ENCODE data around the gene VPS13C.

Gene VPS13C

DNA sequence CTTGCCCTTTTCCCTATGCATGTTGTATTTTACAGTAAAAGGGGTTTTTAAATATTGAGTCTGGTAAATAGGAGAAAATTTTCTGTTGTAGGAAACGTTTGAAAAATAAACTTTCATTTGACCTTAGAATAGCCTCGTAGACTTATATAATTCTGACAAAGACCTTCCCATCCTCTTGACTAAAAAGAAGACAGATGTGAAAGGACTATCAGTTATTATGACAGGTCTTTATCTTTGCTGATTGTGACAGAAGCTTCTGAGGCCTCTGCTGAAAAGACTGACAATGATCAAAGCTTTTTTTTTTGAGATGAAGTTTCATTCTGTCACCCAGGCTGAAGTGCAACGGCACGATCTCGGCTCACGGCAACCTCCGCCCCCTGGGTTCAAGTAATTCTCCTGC, 30.7 kb upstream of the VPS13C start:
- H3K27me3 ChIP-seq (ENCODE audit: insufficient read depth, low read length), result no peaks in the 10 kb centered on the region
- no peak overlapping the region for H3K27ac ChIP-seq (ENCODE audit: low read length)
- H3K9ac ChIP-seq (ENCODE audit: low read depth, low read length), result no peak overlapping the region
- H3K4me1 ChIP-seq (ENCODE audit: insufficient read depth, low read length), result no peaks in the 10 kb centered on the region
- no peaks in the 10 kb centered on the region for H3K36me3 ChIP-seq (ENCODE audit: insufficient read depth, low read depth, low read length)
- no peaks in the 10 kb centered on the region for H3K9me3 ChIP-seq (ENCODE audit: insufficient read depth, low read depth, low read length)
- H3K4me3 ChIP-seq (ENCODE audit: low read length), result no peak overlapping the region

DNA sequence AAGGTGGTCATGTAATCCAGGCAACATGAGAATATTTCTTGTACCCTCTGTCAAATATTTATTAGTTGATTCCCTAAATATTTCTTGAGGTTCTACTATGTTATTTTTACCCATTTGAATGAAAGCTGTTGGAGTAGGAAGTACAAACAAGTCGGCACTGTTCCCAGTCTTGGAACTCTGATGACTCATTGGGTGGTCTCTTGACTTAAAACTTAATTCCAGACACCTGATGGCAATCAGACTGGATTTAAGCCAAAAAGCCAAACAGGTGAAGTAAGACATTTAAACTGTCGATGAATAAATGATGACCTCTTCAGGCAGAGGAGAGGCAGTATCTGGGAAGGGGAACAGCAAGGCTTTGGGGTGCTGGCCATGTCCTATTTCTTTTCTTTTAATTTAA, 29.4 kb upstream of the VPS13C start:
- no peak overlapping the region for H3K27ac ChIP-seq (ENCODE audit: low read length)
- H3K27me3 ChIP-seq (ENCODE audit: insufficient read depth, low read length), result no peaks in the 10 kb centered on the region
- no peaks in the 10 kb centered on the region for H3K4me1 ChIP-seq (ENCODE audit: insufficient read depth, low read length)
- no peaks in the 10 kb centered on the region for H3K36me3 ChIP-seq (ENCODE audit: insufficient read depth, low read depth, low read length)
- no peak overlapping the region for H3K9ac ChIP-seq (ENCODE audit: low read depth, low read length)
- no peaks in the 10 kb centered on the region for H3K9me3 ChIP-seq (ENCODE audit: insufficient read depth, low read depth, low read length)
- no peak overlapping the region for H3K4me3 ChIP-seq (ENCODE audit: low read length)

GRCh38 chr15:62088353-62088693, 28.1 kb upstream of the VPS13C start:
- H3K9me3 ChIP-seq (ENCODE audit: insufficient read depth, low read depth, low read length), result no peaks in the 10 kb centered on the region
- no peaks in the 10 kb centered on the region for H3K4me1 ChIP-seq (ENCODE audit: insufficient read depth, low read length)

DNA sequence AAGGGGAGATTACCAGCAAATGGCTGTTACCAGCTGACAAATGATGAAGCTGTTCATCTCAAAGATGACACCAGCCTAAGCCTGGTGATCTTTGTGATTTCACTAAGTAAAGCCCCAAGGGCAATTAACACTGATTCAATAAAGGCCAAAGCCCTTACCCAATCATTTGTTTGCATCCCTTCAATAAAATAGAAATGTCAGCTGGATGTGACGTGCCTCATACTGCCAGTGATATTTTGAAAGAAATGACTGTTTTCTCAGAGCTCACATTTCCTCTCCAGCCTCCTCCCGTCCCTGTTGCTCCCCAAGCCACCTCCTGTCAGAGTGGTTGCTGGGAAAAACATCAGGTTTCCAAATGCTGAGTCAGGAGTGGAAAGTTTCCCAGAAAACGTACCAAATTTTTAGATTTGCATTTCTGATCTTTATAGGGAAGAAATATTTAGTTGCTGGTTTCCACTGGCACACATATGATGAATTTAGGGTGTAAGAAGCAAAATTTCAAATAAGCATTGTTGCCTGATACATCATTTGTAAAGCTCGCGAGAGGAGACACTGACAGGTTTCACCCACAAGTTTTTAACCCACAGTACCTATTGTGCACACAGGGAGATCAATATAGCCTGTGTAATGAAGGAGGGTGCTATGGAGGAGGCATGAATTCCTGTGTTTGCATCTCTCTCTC, 27.6 kb upstream of the VPS13C start:
- Histone ChIP-seq H3K27me3 (ENCODE audit: insufficient read depth, low read length) (no peaks in the 10 kb centered on the region), H3K4me3 (ENCODE audit: low read length) (no peak overlapping the region), H3K9ac (ENCODE audit: low read depth, low read length) (no peak overlapping the region), H3K9me3 (ENCODE audit: insufficient read depth, low read depth, low read length) (no peaks in the 10 kb centered on the region), H3K36me3 (ENCODE audit: insufficient read depth, low read depth, low read length) (no peaks in the 10 kb centered on the region), H3K27ac (ENCODE audit: low read length) (no peak overlapping the region), H3K4me1 (ENCODE audit: insufficient read depth, low read length) (no peaks in the 10 kb centered on the region)

More at GRCh38 chr15:62088353-62088693, 28.1 kb upstream of the VPS13C start:
- H3K27me3 ChIP-seq (ENCODE audit: insufficient read depth, low read length), result no peaks in the 10 kb centered on the region
- H3K27ac ChIP-seq (ENCODE audit: low read length), result no peak overlapping the region
- H3K4me3 ChIP-seq (ENCODE audit: low read length), result no peak overlapping the region
- no peaks in the 10 kb centered on the region for H3K36me3 ChIP-seq (ENCODE audit: insufficient read depth, low read depth, low read length)
- H3K9ac ChIP-seq (ENCODE audit: low read depth, low read length), result no peak overlapping the region

GRCh38 chr15:62085740-62086139, 25.5 kb upstream of the VPS13C start:
- Histone ChIP-seq H3K9ac (ENCODE audit: low read depth, low read length) (no peak overlapping the region), H3K27me3 (ENCODE audit: insufficient read depth, low read length) (no peaks in the 10 kb centered on the region), H3K27ac (ENCODE audit: low read length) (no peak overlapping the region), H3K4me1 (ENCODE audit: insufficient read depth, low read length) (no peaks in the 10 kb centered on the region), H3K4me3 (ENCODE audit: low read length) (no peak overlapping the region), H3K9me3 (ENCODE audit: insufficient read depth, low read depth, low read length) (no peaks in the 10 kb centered on the region), H3K36me3 (ENCODE audit: insufficient read depth, low read depth, low read length) (no peaks in the 10 kb centered on the region)

DNA sequence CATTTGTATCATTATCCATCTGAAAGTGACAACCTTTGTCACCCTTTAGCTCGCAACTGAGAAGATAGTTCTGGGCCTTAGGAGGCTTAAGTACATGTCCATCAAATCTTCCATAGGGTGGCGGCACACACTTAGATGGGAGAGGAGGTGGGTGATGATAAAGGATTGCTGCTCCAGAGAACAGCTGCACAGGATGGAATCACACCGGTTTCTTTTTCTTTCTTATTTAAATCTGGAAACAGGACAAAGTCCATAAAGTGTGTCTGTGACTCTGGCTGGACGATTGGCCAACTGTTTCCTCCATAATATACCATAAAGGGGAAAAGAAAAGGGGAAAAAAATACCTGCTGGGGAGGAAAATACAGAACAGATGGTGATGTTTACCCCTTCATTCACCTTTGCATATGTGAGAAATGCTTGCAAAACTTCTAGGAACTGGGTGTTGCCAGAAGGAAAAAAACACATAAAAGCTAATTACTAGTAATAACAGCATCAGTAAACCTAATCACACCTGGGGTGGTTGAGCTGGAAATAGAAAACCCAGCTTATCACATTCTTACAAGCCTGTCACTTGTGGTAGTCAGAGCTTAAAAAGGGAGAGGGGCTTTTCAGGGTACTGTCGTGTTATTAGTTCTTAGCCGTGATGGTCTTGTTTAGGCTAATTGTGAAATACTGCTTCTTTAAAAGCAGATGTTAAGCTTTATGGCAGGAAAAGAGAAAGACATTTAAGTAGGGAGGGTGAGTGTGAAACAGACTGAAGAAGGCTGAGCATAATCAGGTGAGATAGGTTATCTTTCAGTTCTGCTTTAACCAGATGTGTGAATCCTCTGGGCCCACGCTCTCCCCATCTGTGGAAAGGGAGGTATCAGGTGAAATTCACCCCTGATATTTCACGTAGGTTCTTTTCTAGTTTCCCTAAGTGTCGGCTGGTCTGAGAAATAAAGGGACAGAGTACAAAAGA, 23.2 kb upstream of the VPS13C start:
- no peaks in the 10 kb centered on the region for H3K36me3 ChIP-seq (ENCODE audit: insufficient read depth, low read depth, low read length)
- H3K4me1 ChIP-seq (ENCODE audit: insufficient read depth, low read length), result no peaks in the 10 kb centered on the region
- H3K4me3 ChIP-seq (ENCODE audit: low read length), result no peak overlapping the region
- H3K9me3 ChIP-seq (ENCODE audit: insufficient read depth, low read depth, low read length), result no peaks in the 10 kb centered on the region
- no peak overlapping the region for H3K27ac ChIP-seq (ENCODE audit: low read length)
- no peak overlapping the region for H3K9ac ChIP-seq (ENCODE audit: low read depth, low read length)
- H3K27me3 ChIP-seq (ENCODE audit: insufficient read depth, low read length), result no peaks in the 10 kb centered on the region

- no peak overlapping the region for H3K27ac ChIP-seq (ENCODE audit: low read length)
- H3K9ac ChIP-seq (ENCODE audit: low read depth, low read length), result no peak overlapping the region
- no peak overlapping the region for H3K4me3 ChIP-seq (ENCODE audit: low read length)
- H3K9me3 ChIP-seq (ENCODE audit: insufficient read depth, low read depth, low read length), result no peaks in the 10 kb centered on the region
- no peaks in the 10 kb centered on the region for H3K27me3 ChIP-seq (ENCODE audit: insufficient read depth, low read length)
- H3K4me1 ChIP-seq (ENCODE audit: insufficient read depth, low read length), result no peaks in the 10 kb centered on the region
- no peaks in the 10 kb centered on the region for H3K36me3 ChIP-seq (ENCODE audit: insufficient read depth, low read depth, low read length)
These were observed 19.3 kb upstream of the VPS13C start for GRCh38 chr15:62079594-62079993.

DNA sequence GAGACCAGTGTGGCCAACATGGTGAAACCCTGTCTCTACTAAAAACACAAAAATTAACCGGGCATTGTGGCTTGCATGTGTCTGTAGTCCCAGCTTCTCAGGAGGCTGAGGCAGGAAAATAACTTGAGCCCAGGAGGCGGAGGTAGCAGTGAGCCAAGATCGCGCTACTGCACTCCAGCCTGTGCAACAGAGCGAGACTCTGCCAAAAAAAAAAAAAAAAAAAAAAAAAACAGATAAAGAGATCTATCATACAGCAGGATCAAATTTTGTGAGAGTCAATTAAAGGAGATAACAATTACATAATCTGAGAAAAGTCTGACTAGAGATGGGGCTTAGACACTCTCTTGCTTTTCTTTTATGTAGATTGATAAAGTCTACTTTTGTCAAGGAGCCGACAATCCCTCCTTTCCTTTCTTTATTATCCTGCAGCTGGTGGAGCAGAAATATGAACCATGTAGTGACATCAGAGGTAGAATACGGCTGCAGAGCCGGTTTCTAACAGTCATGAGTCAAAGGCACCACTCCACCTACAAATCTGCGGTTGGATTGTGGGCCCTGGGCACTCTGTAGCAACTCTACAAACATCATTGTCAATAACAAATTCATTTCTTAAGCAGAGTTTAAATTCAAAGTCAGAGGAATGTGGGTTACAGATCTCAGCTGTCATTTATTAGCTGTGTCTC, 15.5 kb upstream of the VPS13C start:
- Histone ChIP-seq H3K9ac (ENCODE audit: low read depth, low read length) (no peak overlapping the region), H3K4me1 (ENCODE audit: insufficient read depth, low read length) (no peaks in the 10 kb centered on the region), H3K27me3 (ENCODE audit: insufficient read depth, low read length) (peaks cover under 1% of the 10 kb centered on the region; the same call in 1 of the 2 replicates), H3K9me3 (ENCODE audit: insufficient read depth, low read depth, low read length) (no peaks in the 10 kb centered on the region), H3K27ac (ENCODE audit: low read length) (no peak overlapping the region), H3K36me3 (ENCODE audit: insufficient read depth, low read depth, low read length) (no peaks in the 10 kb centered on the region), H3K4me3 (ENCODE audit: low read length) (no peak overlapping the region)

GRCh38 chr15:62071711-62072308, 11.6 kb upstream of the VPS13C start:
- Histone ChIP-seq H3K27ac (ENCODE audit: low read length) (no peak overlapping the region), H3K36me3 (ENCODE audit: insufficient read depth, low read depth, low read length) (no peaks in the 10 kb centered on the region), H3K4me1 (ENCODE audit: insufficient read depth, low read length) (peaks cover 4% of the 10 kb centered on the region; the same call in 1 of the 2 replicates), H3K4me3 (ENCODE audit: low read length) (no peak overlapping the region), H3K27me3 (ENCODE audit: insufficient read depth, low read length) (peaks cover 38% of the 10 kb centered on the region), H3K9ac (ENCODE audit: low read depth, low read length) (no peak overlapping the region), H3K9me3 (ENCODE audit: insufficient read depth, low read depth, low read length) (no peaks in the 10 kb centered on the region)

- peaks cover 60% of the 10 kb centered on the region for H3K27me3 ChIP-seq (ENCODE audit: insufficient read depth, low read length)
- H3K9ac ChIP-seq (ENCODE audit: low read depth, low read length), result no peak overlapping the region
- H3K4me3 ChIP-seq (ENCODE audit: low read length), result no peak overlapping the region
- H3K27ac ChIP-seq (ENCODE audit: low read length), result no peak overlapping the region
- no peaks in the 10 kb centered on the region for H3K36me3 ChIP-seq (ENCODE audit: insufficient read depth, low read depth, low read length)
- H3K4me1 ChIP-seq (ENCODE audit: insufficient read depth, low read length), result peaks cover 7% of the 10 kb centered on the region; the same call in 1 of the 2 replicates
- H3K9me3 ChIP-seq (ENCODE audit: insufficient read depth, low read depth, low read length), result no peaks in the 10 kb centered on the region
These were observed 9.3 kb upstream of the VPS13C start for GRCh38 chr15:62069551-62069950.

DNA sequence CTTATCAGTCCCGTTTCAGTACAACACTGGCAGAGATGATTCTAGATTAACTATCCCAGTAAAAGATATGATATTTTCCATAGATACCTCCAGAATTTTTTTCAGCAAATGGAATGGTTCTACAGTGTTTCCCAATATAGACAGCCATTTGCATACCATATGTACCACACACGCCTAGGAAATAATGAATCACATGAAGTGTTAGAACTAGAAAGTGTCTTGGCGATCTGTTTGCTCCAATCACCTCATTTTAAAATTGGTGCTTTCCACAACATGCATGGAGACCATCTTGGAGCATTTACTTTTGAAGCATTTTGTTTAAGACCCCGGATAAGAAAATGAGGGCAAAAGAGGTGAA, 8.5 kb upstream of the VPS13C start:
- H3K9me3 ChIP-seq (ENCODE audit: insufficient read depth, low read depth, low read length), result no peaks in the 10 kb centered on the region
- H3K4me3 ChIP-seq (ENCODE audit: low read length), result peak overlapping the region; percentile 33; the same call in 1 of the 2 replicates
- peaks cover 7% of the 10 kb centered on the region; the same call in 1 of the 2 replicates for H3K4me1 ChIP-seq (ENCODE audit: insufficient read depth, low read length)
- no peak overlapping the region for H3K27ac ChIP-seq (ENCODE audit: low read length)
- peaks cover 68% of the 10 kb centered on the region for H3K27me3 ChIP-seq (ENCODE audit: insufficient read depth, low read length)
- H3K36me3 ChIP-seq (ENCODE audit: insufficient read depth, low read depth, low read length), result no peaks in the 10 kb centered on the region
- H3K9ac ChIP-seq (ENCODE audit: low read depth, low read length), result no peak overlapping the region
